DND-41 (cell line): ENCODE data around the gene SMG6.

ENCODE experiments used
- ATAC-seq: fragments of 200-7000 bp; cut with Tn5 transposase; 3 replicates; pipeline ENCODE4 v1.9.1; 2021; ENCODE audit warnings: low read depth; ENCODE audit not compliant: insufficient read depth
- DNase-seq: peaks from one replicate; pipeline ENCODE4 v3.0.0-alpha.2; 2020
- H2AFZ ChIP-seq: 2 replicates; pipeline ENCODE4 v1.6.0; 2012; ENCODE audit warnings: low read depth, low read length
- H3K27ac ChIP-seq: 2 replicates; pipeline ENCODE4 v1.5.1; 2012; ENCODE audit warnings: low read length, inconsistent platforms
- H3K27me3 ChIP-seq: fragments of 200-600 bp; sonication (generic); 2 replicates; pipeline ENCODE4 v1.6.0; 2012; ENCODE audit warnings: low read length, mild to moderate bottlenecking, inconsistent platforms; ENCODE audit not compliant: insufficient read depth, poor library complexity
- H3K36me3 ChIP-seq: 2 replicates; pipeline ENCODE4 v1.5.1; 2012; ENCODE audit warnings: low read length, inconsistent platforms; ENCODE audit not compliant: insufficient read depth
- H3K4me1 ChIP-seq: 2 replicates; pipeline ENCODE4 v1.5.1; 2012; ENCODE audit warnings: mild to moderate bottlenecking, low read length; ENCODE audit not compliant: insufficient read depth
- H3K4me2 ChIP-seq: 2 replicates; pipeline ENCODE4 v1.6.0; 2012; ENCODE audit warnings: mild to moderate bottlenecking, moderate library complexity, low read length, inconsistent platforms; ENCODE audit not compliant: insufficient read depth
- H3K4me3 ChIP-seq, 2 experiments: fragments of 200-600 bp in 1 of 2; shearing (Covaris generic) in 1 of 2; 2 replicates each; pipeline ENCODE4 v1.5.1; 2012 to 2016; ENCODE audit warnings: inconsistent platforms in 2 of 2, low read length in 2 of 2, mild to moderate bottlenecking in 2 of 2, low read depth in 1 of 2, moderate library complexity in 1 of 2
- H3K79me2 ChIP-seq: 2 replicates; pipeline ENCODE4 v1.6.0; 2012; ENCODE audit warnings: low read length, inconsistent platforms; ENCODE audit not compliant: insufficient read depth
- H3K9ac ChIP-seq: 2 replicates; pipeline ENCODE4 v1.6.0; 2012; ENCODE audit warnings: low read depth, mild to moderate bottlenecking, inconsistent platforms, low read length, moderate library complexity
- H3K9me3 ChIP-seq: 2 replicates; pipeline ENCODE4 v1.5.1; 2012; ENCODE audit warnings: low read length, moderate library complexity, mild to moderate bottlenecking, inconsistent platforms; ENCODE audit not compliant: insufficient read depth, severe bottlenecking
- H4K20me1 ChIP-seq: 2 replicates; pipeline ENCODE4 v1.6.0; 2012; ENCODE audit warnings: low read length; ENCODE audit not compliant: insufficient read depth
- EZH2 ChIP-seq: IDR thresholded peaks from 3 replicates; pipeline ENCODE4 v1.6.1; 2012; ENCODE audit warnings: borderline replicate concordance, low read depth, mild to moderate bottlenecking, moderate library complexity, low read length, inconsistent platforms; ENCODE audit not compliant: severe bottlenecking
- TF ChIP-seq, protein P1 (sequence below): IDR thresholded peaks from 2 replicates; pipeline ENCODE4 v1.5.1; 2012; ENCODE audit warnings: borderline replicate concordance, low read length, moderate library complexity, mild to moderate bottlenecking; ENCODE audit not compliant: poor library complexity, severe bottlenecking; ENCODE audit errors: extremely low read depth

SMG6 gene

DNA sequence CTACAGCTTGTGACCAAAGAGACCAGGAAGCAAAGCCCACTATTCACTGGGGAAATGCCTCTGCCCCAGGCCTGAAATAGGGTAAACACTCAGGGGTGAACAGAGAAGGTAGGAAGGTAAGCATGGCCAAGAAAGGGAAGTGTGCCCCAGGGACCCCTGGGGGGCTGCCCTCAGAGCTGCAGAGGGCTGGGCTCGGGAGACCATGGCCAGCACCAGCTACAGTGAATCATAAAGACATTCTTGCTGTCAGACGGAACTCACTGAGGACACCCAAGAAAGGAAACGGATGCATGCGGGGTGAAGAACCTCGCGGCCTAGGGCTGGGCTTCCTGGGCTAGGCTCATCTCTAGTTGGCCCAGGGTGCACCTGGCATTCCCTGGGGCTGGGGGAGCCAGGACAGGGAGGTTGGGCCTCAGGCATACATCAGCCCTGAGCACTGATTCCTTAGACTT is 239.0 kb downstream of the SMG6 start:
- Histone ChIP-seq H3K4me1 (no peaks in the 10 kb centered on the region), H3K9me3 (no peaks in the 10 kb centered on the region), H3K4me3 (no peak overlapping the region), H3K9ac (no peak overlapping the region), H3K36me3 (peaks cover 75% of the 10 kb centered on the region), H3K27ac (no peak overlapping the region), H3K4me2 (no peak overlapping the region), H4K20me1 (peaks cover 6% of the 10 kb centered on the region; the same call in 1 of the 2 replicates), H3K79me2 (no peaks in the 10 kb centered on the region), H2AFZ (no peak overlapping the region), H3K27me3 (no peaks in the 10 kb centered on the region)
- ATAC-seq (no peak), DNase-seq (no peak)
- no peak for TF ChIP-seq EZH2
- TF ChIP-seq, protein P1, sequence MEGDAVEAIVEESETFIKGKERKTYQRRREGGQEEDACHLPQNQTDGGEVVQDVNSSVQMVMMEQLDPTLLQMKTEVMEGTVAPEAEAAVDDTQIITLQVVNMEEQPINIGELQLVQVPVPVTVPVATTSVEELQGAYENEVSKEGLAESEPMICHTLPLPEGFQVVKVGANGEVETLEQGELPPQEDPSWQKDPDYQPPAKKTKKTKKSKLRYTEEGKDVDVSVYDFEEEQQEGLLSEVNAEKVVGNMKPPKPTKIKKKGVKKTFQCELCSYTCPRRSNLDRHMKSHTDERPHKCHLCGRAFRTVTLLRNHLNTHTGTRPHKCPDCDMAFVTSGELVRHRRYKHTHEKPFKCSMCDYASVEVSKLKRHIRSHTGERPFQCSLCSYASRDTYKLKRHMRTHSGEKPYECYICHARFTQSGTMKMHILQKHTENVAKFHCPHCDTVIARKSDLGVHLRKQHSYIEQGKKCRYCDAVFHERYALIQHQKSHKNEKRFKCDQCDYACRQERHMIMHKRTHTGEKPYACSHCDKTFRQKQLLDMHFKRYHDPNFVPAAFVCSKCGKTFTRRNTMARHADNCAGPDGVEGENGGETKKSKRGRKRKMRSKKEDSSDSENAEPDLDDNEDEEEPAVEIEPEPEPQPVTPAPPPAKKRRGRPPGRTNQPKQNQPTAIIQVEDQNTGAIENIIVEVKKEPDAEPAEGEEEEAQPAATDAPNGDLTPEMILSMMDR: no peak

DNA sequence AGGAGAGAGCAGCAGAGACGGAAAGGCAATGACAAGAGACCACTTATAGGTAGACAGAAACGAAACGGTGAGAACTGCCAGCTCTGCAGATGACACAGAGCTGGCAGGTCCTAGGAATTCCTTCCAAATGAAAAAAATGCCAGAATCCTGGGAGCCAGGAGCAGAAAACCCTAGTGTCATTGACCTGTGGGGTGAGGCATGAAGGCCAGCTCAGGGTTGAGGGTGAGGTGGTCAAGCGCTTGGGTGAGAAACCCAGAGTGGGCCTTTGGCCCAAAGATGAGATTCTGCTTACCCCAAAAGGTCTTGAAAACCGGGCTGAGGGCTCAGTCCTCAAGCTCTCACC is 239.5 kb downstream of the SMG6 start:
- Histone ChIP-seq H3K9me3 (no peaks in the 10 kb centered on the region), H3K36me3 (peaks cover 75% of the 10 kb centered on the region), H3K4me2 (no peak overlapping the region), H3K4me3 (no peak overlapping the region), H2AFZ (no peak overlapping the region), H3K79me2 (no peaks in the 10 kb centered on the region), H3K27me3 (no peaks in the 10 kb centered on the region), H3K27ac (no peak overlapping the region), H3K4me1 (no peaks in the 10 kb centered on the region), H3K9ac (no peak overlapping the region), H4K20me1 (peaks cover 6% of the 10 kb centered on the region; the same call in 1 of the 2 replicates)
- DNase-seq (no peak), ATAC-seq (no peak)
- TF ChIP-seq, protein P1: no peak
- TF ChIP-seq EZH2: no peak

DNA sequence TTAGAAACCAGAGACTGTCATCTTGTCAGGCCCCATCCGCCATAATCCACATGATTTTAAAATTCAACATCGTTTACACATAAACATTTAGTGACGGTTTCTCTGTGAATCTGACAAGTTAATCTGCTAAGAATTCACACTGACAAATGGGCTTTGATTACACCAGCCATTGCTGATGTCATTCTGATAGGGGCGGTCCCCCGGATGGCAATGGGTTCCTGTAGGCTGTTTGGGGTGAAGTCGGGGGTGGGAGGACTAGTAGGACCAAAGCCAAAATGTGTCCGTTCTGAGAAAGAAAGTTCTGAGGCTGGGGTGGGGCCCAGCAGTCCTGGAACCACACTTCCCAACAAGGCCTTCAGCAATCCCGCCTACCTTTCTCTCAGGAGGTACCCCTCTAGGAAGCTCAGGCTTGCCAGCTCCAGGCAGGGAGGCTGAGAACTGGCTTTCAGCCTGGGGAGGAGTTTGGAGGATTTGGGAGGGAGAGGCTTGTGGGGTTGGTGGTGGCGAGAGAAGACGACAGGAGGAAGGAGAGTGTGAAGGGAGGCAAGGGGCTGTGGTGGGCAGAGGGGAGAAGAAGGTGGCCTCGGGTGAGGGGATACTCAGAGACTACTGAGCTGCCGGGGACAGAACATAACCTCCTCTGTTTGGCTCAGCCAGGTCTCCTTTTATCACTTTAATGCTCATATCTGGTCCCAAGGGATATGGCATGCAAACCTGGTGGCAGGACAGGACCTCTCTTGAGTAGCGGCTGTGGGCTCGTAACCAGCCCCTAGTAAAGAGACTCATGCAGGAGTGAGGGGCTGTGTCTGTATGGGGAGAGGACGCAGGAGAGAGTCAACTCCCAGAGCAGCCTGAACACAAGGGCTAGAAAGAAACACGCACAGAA is 240.1 kb downstream of the SMG6 start:
- no peak overlapping the region for H3K4me2 ChIP-seq
- no peaks in the 10 kb centered on the region for H3K9me3 ChIP-seq
- ATAC-seq (no peak), DNase-seq (no peak)
- H3K79me2 ChIP-seq: no peaks in the 10 kb centered on the region
- TF ChIP-seq, protein P1: no peak
- no peak for TF ChIP-seq EZH2
- peaks cover 69% of the 10 kb centered on the region for H3K36me3 ChIP-seq
- H4K20me1 ChIP-seq: peaks cover 6% of the 10 kb centered on the region; the same call in 1 of the 2 replicates
- no peaks in the 10 kb centered on the region for H3K27me3 ChIP-seq
- H2AFZ ChIP-seq: no peak overlapping the region
- H3K27ac ChIP-seq: no peak overlapping the region
- H3K9ac ChIP-seq: no peak overlapping the region
- no peak overlapping the region for H3K4me3 ChIP-seq
- no peaks in the 10 kb centered on the region for H3K4me1 ChIP-seq
